Kidney epithelial cell (primary cell): ENCODE results near the gene ZFP69B. TPM values are rescaled to one million over a fixed set of nuclear protein-coding genes. Genes with fewer than 3 reads are reported as not detected.
"Not testable (repeated sequence)": the region's sequence is repeated elsewhere in the genome, so short reads cannot be mapped to it uniquely, and the experiment has no call there.

Experiments
- DNase-seq: peaks from one replicate; pipeline ENCODE4 v3.0.0-alpha.2; 2010; ENCODE audit warnings: low read depth
- H3K27me3 ChIP-seq: 2 replicates; pipeline ENCODE4 v1.6.0; 2011; ENCODE audit warnings: low read length; ENCODE audit not compliant: control insufficient read depth, insufficient read depth
- H3K36me3 ChIP-seq: 2 replicates; pipeline ENCODE4 v1.5.1; 2011; ENCODE audit warnings: low read length; ENCODE audit not compliant: control insufficient read depth, insufficient read depth
- H3K4me3 ChIP-seq: 2 replicates; pipeline ENCODE4 v1.5.1; 2011; ENCODE audit warnings: low read depth, mild to moderate bottlenecking, control low read depth, low read length
- total RNA-seq: library from RNA; depleted of rRNA; stranded (reverse); fragments of >200 nt; gene quantifications from 2 replicates; pipeline ENCODE4 v1.2.3, GENCODE V29; 2015
- TF ChIP-seq, protein P1 (sequence below): IDR thresholded peaks from 2 replicates; pipeline ENCODE4 v1.5.1; 2011; ENCODE audit warnings: mild to moderate bottlenecking, moderate library complexity, low read length, control low read depth, inconsistent platforms; ENCODE audit not compliant: insufficient read depth, poor library complexity, severe bottlenecking

The ZFP69B gene
- total RNA-seq, 1 donor from 2014 or later: 7.9 TPM

- DNase-seq: no peak
- TF ChIP-seq, protein P1, sequence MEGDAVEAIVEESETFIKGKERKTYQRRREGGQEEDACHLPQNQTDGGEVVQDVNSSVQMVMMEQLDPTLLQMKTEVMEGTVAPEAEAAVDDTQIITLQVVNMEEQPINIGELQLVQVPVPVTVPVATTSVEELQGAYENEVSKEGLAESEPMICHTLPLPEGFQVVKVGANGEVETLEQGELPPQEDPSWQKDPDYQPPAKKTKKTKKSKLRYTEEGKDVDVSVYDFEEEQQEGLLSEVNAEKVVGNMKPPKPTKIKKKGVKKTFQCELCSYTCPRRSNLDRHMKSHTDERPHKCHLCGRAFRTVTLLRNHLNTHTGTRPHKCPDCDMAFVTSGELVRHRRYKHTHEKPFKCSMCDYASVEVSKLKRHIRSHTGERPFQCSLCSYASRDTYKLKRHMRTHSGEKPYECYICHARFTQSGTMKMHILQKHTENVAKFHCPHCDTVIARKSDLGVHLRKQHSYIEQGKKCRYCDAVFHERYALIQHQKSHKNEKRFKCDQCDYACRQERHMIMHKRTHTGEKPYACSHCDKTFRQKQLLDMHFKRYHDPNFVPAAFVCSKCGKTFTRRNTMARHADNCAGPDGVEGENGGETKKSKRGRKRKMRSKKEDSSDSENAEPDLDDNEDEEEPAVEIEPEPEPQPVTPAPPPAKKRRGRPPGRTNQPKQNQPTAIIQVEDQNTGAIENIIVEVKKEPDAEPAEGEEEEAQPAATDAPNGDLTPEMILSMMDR: no peak
- peak within 1 kb of the TSS; percentile 76 for H3K4me3 ChIP-seq
- H3K27me3 ChIP-seq: no peaks in the 10 kb centered on the region
- H3K36me3 ChIP-seq: no peaks in the 10 kb centered on the region
Observed at GRCh38 chr1:40476924-40477677, 26.8 kb downstream of the ZFP69B start, which contains the start of gene ZFP69. TSS of gene ZFP69 (plus strand) at chr1:40477290. CDS start at chr1:40479362, 2,072 bp downstream.

DNA sequence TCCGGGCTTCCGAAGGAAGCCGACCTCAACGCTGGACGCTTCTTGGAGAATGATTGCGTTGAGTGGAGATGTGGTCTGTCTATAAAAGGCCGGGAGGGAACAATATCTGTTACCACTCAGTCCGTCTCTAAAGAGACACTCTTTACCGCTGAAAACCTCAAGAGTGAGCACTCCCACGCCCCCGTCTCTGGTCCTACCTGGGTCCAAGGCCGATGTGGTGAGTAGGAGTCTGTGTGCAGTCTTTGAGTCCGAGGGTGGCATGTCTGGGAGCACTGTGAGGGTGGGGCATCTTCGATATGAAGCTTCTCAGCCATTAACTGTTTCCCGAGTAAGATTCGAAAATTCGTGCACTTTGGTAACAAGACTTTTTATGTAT, 27.4 kb downstream of the ZFP69B start:
- Histone ChIP-seq H3K4me3 (peak overlapping the region; percentile 76), H3K27me3 (no peaks in the 10 kb centered on the region), H3K36me3 (no peaks in the 10 kb centered on the region)
- DNase-seq: no peak
- TF ChIP-seq, protein P1: no peak

DNA sequence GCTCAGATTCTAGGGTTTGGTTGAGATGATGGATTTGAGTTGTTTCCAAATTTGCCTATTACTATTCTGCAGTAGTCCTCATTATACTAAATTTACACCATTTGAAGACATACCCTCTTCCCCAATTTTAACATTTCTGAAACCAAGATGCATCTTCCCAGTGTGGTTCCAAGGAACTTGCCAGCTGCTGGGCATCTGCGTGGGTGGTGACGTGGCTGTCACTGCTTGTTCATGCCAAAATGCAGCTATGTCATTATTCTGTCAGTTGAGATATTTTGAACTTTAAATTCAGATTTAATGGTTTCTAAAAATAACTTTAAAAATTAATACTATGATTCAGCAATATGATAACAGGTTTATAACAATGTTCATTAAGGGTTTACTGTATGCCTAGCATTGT, 28.0 kb downstream of the ZFP69B start:
- no peak for DNase-seq
- Histone ChIP-seq H3K4me3 (no peak overlapping the region), H3K27me3 (no peaks in the 10 kb centered on the region), H3K36me3 (no peaks in the 10 kb centered on the region)
- TF ChIP-seq, protein P1: no peak

DNA sequence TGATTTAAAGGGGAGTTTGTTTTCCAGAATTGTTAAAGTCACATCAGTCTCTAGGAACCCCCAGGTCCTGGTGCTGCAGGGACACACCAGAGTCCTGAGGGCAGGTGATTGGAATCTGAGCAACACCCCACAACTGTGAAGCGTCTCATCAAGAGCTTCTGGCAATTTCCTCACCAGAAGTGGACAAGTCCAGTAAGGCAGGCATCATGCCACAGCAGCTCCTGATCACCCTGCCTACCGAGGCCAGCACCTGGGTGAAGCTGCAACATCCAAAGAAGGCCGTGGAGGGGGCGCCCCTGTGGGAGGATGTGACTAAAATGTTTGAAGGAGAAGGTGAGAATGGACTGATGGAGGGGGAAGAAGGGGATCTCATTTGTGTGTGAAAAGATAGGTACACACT, 28.9 kb downstream of the ZFP69B start:
- DNase-seq: no peak
- no peak overlapping the region for H3K4me3 ChIP-seq
- H3K36me3 ChIP-seq: no peaks in the 10 kb centered on the region
- no peaks in the 10 kb centered on the region for H3K27me3 ChIP-seq
- TF ChIP-seq, protein P1: no peak

DNA sequence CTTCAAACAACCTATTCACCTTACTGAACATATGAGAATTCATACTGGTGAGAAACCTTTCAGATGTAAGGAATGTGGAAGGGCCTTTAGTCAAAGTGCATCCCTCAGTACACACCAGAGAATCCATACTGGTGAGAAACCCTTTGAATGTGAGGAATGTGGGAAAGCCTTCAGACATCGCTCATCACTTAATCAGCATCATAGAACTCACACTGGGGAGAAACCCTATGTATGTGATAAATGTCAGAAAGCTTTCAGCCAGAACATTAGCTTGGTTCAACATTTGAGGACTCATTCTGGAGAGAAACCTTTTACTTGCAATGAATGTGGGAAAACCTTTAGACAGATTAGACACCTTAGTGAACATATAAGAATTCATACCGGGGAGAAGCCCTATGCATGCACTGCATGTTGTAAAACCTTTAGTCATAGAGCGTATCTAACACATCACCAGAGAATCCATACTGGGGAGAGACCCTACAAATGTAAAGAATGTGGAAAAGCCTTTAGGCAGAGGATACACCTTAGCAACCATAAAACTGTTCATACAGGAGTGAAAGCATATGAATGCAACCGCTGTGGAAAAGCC, 45.1 kb downstream of the ZFP69B start:
- H3K36me3 ChIP-seq: peaks cover 1% of the 10 kb centered on the region
- DNase-seq: no peak

GRCh38 chr1:40502651-40503050, 52.4 kb downstream of the ZFP69B start:
- not testable (repeated sequence) for H3K36me3 ChIP-seq, DNase-seq, H3K4me3 ChIP-seq, H3K27me3 ChIP-seq

More for the DNA sequence above, 45.1 kb downstream of the ZFP69B start:
- Histone ChIP-seq H3K27me3 (no peaks in the 10 kb centered on the region), H3K4me3 (no peak overlapping the region)
- TF ChIP-seq, protein P1: no peak
